SK-N-SH (cell line): Measurements from ENCODE around the gene NAV2. TPM values are rescaled to one million over a fixed set of nuclear protein-coding genes. Genes with fewer than 3 reads are reported as not detected.

Experiments
- CTCF ChIA-PET: fragments of 300-600, 350-600 bp; formaldehyde crosslinking; extraction: SDS; loops from one replicate; lab custom pipeline; 2021; lab: Yijun Ruan, JAX
- POLR2A ChIA-PET: fragments of 350-600 bp; sonication (Branson Sonifier 250); formaldehyde crosslinking; extraction: SDS; loops from one replicate; lab custom pipeline; 2020; ENCODE audit warnings: antibody characterized with exemption, inconsistent platforms; lab: Yijun Ruan, JAX
- DNase-seq: peaks from one replicate; pipeline ENCODE4 v3.0.0; 2012
- H2AFZ ChIP-seq: fragments of 200-600 bp; sonication (generic); 2 replicates; pipeline ENCODE4 v1.8.1; 2016; ENCODE audit warnings: antibody characterized with exemption, mild to moderate bottlenecking, low read depth
- H3F3A ChIP-seq: fragments of 200-600 bp; sonication (generic); replicated peaks from 2 replicates; pipeline ENCODE3; 2016; ENCODE audit warnings: antibody characterized with exemption, mild to moderate bottlenecking; ENCODE audit not compliant: insufficient read depth
- H3K27ac ChIP-seq, 2 experiments: fragments of 200-500 bp in 1 of 2; fragments of 200-600 bp in 1 of 2; sonication (Bioruptor generic) in 1 of 2; sonication (generic), shearing (Covaris generic) in 1 of 2; 2 replicates each; pipeline versions ENCODE4 v1.5.1 to v1.6.1; 2014 to 2016; ENCODE audit warnings: low read depth in 2 of 2, inconsistent platforms in 1 of 2, low read length in 1 of 2, mild to moderate bottlenecking in 1 of 2, mixed read lengths in 1 of 2
- H3K27me3 ChIP-seq: fragments of 200-600 bp; sonication (generic), shearing (Covaris generic); 2 replicates; pipeline ENCODE4 v1.6.1; 2016; ENCODE audit warnings: mixed run types; ENCODE audit not compliant: insufficient read depth
- H3K36me3 ChIP-seq, 2 experiments: fragments of 200-500 bp in 1 of 2; fragments of 200-600 bp in 1 of 2; sonication (Bioruptor generic) in 1 of 2; sonication (generic) in 1 of 2; replicated peaks in 1 of 2; 2 replicates each; pipeline versions ENCODE3 to v1.5.1; 2014 to 2016; ENCODE audit warnings: low read length in 1 of 2, mild to moderate bottlenecking in 1 of 2; ENCODE audit not compliant: insufficient read depth in 2 of 2, control insufficient read depth in 1 of 2
- H3K4me1 ChIP-seq, 2 experiments: fragments of 200-500 bp in 1 of 2; fragments of 200-600 bp in 1 of 2; sonication (Bioruptor generic) in 1 of 2; sonication (generic), shearing (Covaris generic) in 1 of 2; 2 replicates each; pipeline versions ENCODE4 v1.5.1 to v1.6.1; 2014 to 2016; ENCODE audit warnings: low read depth in 1 of 2, low read length in 1 of 2, mixed run types in 1 of 2; ENCODE audit not compliant: insufficient read depth in 2 of 2, control insufficient read depth in 1 of 2
- H3K4me2 ChIP-seq: fragments of 200-600 bp; sonication (generic), shearing (Covaris generic); 2 replicates; pipeline ENCODE4 v1.6.1; 2017; ENCODE audit warnings: mixed run types
- H3K4me3 ChIP-seq, 2 experiments: fragments of 200-500 bp in 1 of 2; fragments of 200-600 bp in 1 of 2; sonication (Bioruptor generic) in 1 of 2; sonication (generic), shearing (Covaris generic) in 1 of 2; 2 replicates each; pipeline versions ENCODE4 v1.5.1 to v1.8.1; 2014 to 2016; ENCODE audit warnings: low read depth in 2 of 2, inconsistent platforms in 1 of 2, low read length in 1 of 2, mild to moderate bottlenecking in 1 of 2, mixed read lengths in 1 of 2, moderate library complexity in 1 of 2
- H3K79me2 ChIP-seq: fragments of 200-600 bp; sonication (generic); 2 replicates; pipeline ENCODE4 v1.8.1; 2017; ENCODE audit warnings: mild to moderate bottlenecking; ENCODE audit not compliant: insufficient read depth
- H3K9ac ChIP-seq: fragments of 200-600 bp; sonication (generic); 2 replicates; pipeline ENCODE4 v1.6.1; 2017; ENCODE audit warnings: mixed run types
- H3K9me2 ChIP-seq: fragments of 200-600 bp; sonication (generic); 2 replicates; pipeline ENCODE4 v1.6.1; 2017; ENCODE audit warnings: mixed run types
- H3K9me3 ChIP-seq: fragments of 200-600 bp; sonication (generic); 2 replicates; pipeline ENCODE4 v1.6.1; 2017; ENCODE audit warnings: mixed run types, mild to moderate bottlenecking, moderate library complexity
- H4K20me1 ChIP-seq: fragments of 200-600 bp; sonication (generic); 2 replicates; pipeline ENCODE4 v1.6.1; 2017; ENCODE audit warnings: mild to moderate bottlenecking, mixed run types; ENCODE audit not compliant: insufficient read depth
- CTCF ChIP-seq: fragments of 200-600 bp; sonication (generic); IDR thresholded peaks from 2 replicates; pipeline ENCODE4 v1.6.1; 2017; ENCODE audit warnings: antibody characterized with exemption, mild to moderate bottlenecking, moderate library complexity
- ELF1 ChIP-seq: IDR thresholded peaks from 2 replicates; pipeline ENCODE4 v1.4.0; 2012
- EP300 ChIP-seq, 2 experiments: IDR thresholded peaks; 2 replicates each; pipeline versions ENCODE4 v1.4.0 to v1.6.1; 2012; ENCODE audit warnings: borderline replicate concordance in 1 of 2, low read depth in 1 of 2, low read length in 1 of 2
- EZH2phosphoT487 ChIP-seq: fragments of 200-600 bp; sonication (generic); IDR thresholded peaks from 2 replicates; pipeline ENCODE4 v1.6.1; 2017; ENCODE audit warnings: low read depth, mixed run types, mild to moderate bottlenecking, antibody characterized with exemption, moderate library complexity, borderline replicate concordance
- FOSL2 ChIP-seq: IDR thresholded peaks from 2 replicates; pipeline ENCODE4 v1.4.0; 2012; ENCODE audit warnings: low read depth, mild to moderate bottlenecking, moderate library complexity, borderline replicate concordance
- FOXJ3 ChIP-seq: sonication (generic); formaldehyde crosslinking; IDR thresholded peaks from 2 replicates; pipeline ENCODE4 v1.5.1; 2020; ENCODE audit warnings: mild to moderate bottlenecking, missing genetic modification reagents
- FOXM1 ChIP-seq: IDR thresholded peaks from 2 replicates; pipeline ENCODE4 v1.4.0; 2012; ENCODE audit warnings: low read depth, mild to moderate bottlenecking
- GATA2 ChIP-seq: sonication (generic); formaldehyde crosslinking; IDR thresholded peaks from 2 replicates; pipeline ENCODE4 v1.5.0; 2020; ENCODE audit warnings: mild to moderate bottlenecking, missing genetic modification reagents
- JUND ChIP-seq: IDR thresholded peaks from 2 replicates; pipeline ENCODE4 v1.4.0; 2012
- MAX ChIP-seq: IDR thresholded peaks from 2 replicates; pipeline ENCODE4 v1.4.0; 2012; ENCODE audit warnings: low read depth
- MXI1 ChIP-seq: IDR thresholded peaks from 2 replicates; pipeline ENCODE4 v1.6.1; 2012; ENCODE audit warnings: mild to moderate bottlenecking, low read depth, low read length, improper control_type of control experiment
- NFIC ChIP-seq: IDR thresholded peaks from 2 replicates; pipeline ENCODE4 v1.4.0; 2012; ENCODE audit warnings: borderline replicate concordance
- NRF1 ChIP-seq: IDR thresholded peaks from 2 replicates; pipeline ENCODE4 v1.6.1; 2012; ENCODE audit warnings: low read depth, mild to moderate bottlenecking, low read length
- PBX3 ChIP-seq: IDR thresholded peaks from 2 replicates; pipeline ENCODE4; 2012
- POLR2AphosphoS5 ChIP-seq: IDR thresholded peaks from 2 replicates; pipeline ENCODE4 v1.6.1; 2012; ENCODE audit warnings: low read depth, low read length
- RCOR1 ChIP-seq: fragments of 150-350 bp; IDR thresholded peaks from 2 replicates; pipeline ENCODE4 v1.6.1; 2017; ENCODE audit warnings: antibody characterized with exemption, low read length
- REST ChIP-seq: IDR thresholded peaks from 2 replicates; pipeline ENCODE4 v1.6.1; 2012; ENCODE audit warnings: mild to moderate bottlenecking, low read depth, low read length, moderate library complexity
- SIN3A ChIP-seq: IDR thresholded peaks from 2 replicates; pipeline ENCODE4 v1.6.1; 2012; ENCODE audit warnings: low read depth, mild to moderate bottlenecking, low read length, moderate library complexity, borderline replicate concordance
- SMC3 ChIP-seq: IDR thresholded peaks from 2 replicates; pipeline ENCODE4 v1.6.1; 2012; ENCODE audit warnings: low read depth, low read length, improper control_type of control experiment
- TCF12 ChIP-seq: IDR thresholded peaks from 2 replicates; pipeline ENCODE4 v1.4.0; 2012
- TEAD4 ChIP-seq: IDR thresholded peaks from 2 replicates; pipeline ENCODE4 v1.4.0; 2012; ENCODE audit warnings: mild to moderate bottlenecking, borderline replicate concordance; ENCODE audit not compliant: insufficient read depth
- WGBS: methylation state at CpG from one replicate; pipeline ENCODE4 v1.1.6; 2017; ENCODE audit warnings: low lambda C conversion rate; 5-methylcytosine and 5-hydroxymethylcytosine counted together
- polyA plus RNA-seq, 3 experiments: library from polyadenylated mRNA; depleted of rRNA; stranded (reverse); fragments of >200 nt; gene quantifications; 2 replicates each; pipeline ENCODE4 v1.2.3, GENCODE V29; 2012

The NAV2 gene
- polyA plus RNA-seq, 1 of the 3 experiments (the other 2 are of a cell fraction) = 26.2 TPM

- TF ChIP-seq TEAD4 = peak; percentile 42; the same call in 1 of the 2 replicates
- TF ChIP-seq MAX = peak; percentile 94
- TF ChIP-seq FOXJ3 (CRISPR knock-in tag) = no peak
- no peak for TF ChIP-seq FOSL2
- peak; percentile 31 for TF ChIP-seq PBX3
- no peak for TF ChIP-seq RCOR1
- peak; percentile 100 for TF ChIP-seq FOXM1
- peak; percentile 82 for TF ChIP-seq POLR2AphosphoS5
- peak; percentile 65; the same call in 1 of the 2 replicates for TF ChIP-seq SIN3A
- TF ChIP-seq NRF1 = peak; percentile 34; the same call in 1 of the 2 replicates
- no peak for TF ChIP-seq EZH2phosphoT487
- no peak for TF ChIP-seq GATA2
- 0 out of 4 replicates have a peak, but pooled peaks of 1 of the 2 experiments have one; percentile 54 for TF ChIP-seq EP300 (IDR thresholded peaks at IDR 0.05; ENCODE audit: borderline replicate concordance in 1 of 2, low read depth in 1 of 2, low read length in 1 of 2)
- TF ChIP-seq, all 33 proteins: peak for 19
Measured at GRCh38 chr11:19712281-19713195, at the start of gene NAV2 (continued).

- POLR2A ChIA-PET = no interaction called here
- Histone ChIP-seq H3K4me1 (peaks cover 0 to 26% of the 10 kb centered on the region in 2 experiments; a peak in 1 of 4 replicates), H3K9me2 (no peaks in the 10 kb centered on the region), H3K36me3 (peaks cover 0 to 23% of the 10 kb centered on the region in 2 experiments), H3K4me3 (no peak overlapping the region), H4K20me1 (peaks cover 15% of the 10 kb centered on the region), H3K9me3 (no peaks in the 10 kb centered on the region), H3K79me2 (peaks cover 80% of the 10 kb centered on the region), H3K27ac (no peak overlapping the region), H3K4me2 (no peak overlapping the region), H3K27me3 (no peaks in the 10 kb centered on the region), H2AFZ (no peak overlapping the region), H3F3A (peaks cover 13% of the 10 kb centered on the region), H3K9ac (no peak overlapping the region)
- CTCF ChIA-PET = no interaction called here
- DNase-seq = no peak
- 82% methylated on average over 1 of the region's 1 CpG for WGBS
- TF ChIP-seq ELF1 (no peak), CTCF (no peak), FOXM1 (no peak), TCF12 (no peak), TEAD4 (no peak), JUND (no peak), MXI1 (no peak), REST (no peak), SMC3 (no peak), NFIC (no peak), NRF1 (no peak), GATA2 (no peak), EZH2phosphoT487 (no peak), POLR2AphosphoS5 (no peak), PBX3 (no peak), MAX (no peak)
Measured at GRCh38 chr11:19663206-19663605, 49.4 kb upstream of the NAV2 start.
